Measurements from ENCODE around the gene PDCD6IP. TPM values are rescaled to one million over a fixed set of nuclear protein-coding genes. Genes with fewer than 3 reads are reported as not detected.
"Not testable (repeated sequence)": the region's sequence is repeated elsewhere in the genome, so short reads cannot be mapped to it uniquely, and the experiment has no call there.

PDCD6IP gene
- total RNA-seq, 1 donor from 2014 or later = 128 TPM

GRCh38 chr3:33833408-33834095 is 35.1 kb downstream of the PDCD6IP start:
- intact Hi-C loops (cut with DNase I) = no loop called here
- no peak for ATAC-seq
- DNase-seq (ENCODE audit: missing footprints) = no peak

- intact Hi-C loops (cut with DNase I) = no loop called here
- DNase-seq (ENCODE audit: missing footprints) = no peak
- no peak for ATAC-seq
These were observed 35.6 kb downstream of the PDCD6IP start for GRCh38 chr3:33834096-33834453.

- intact Hi-C loops (cut with DNase I); ATAC-seq; DNase-seq (ENCODE audit: missing footprints): not testable (repeated sequence)
These were observed 38.8 kb downstream of the PDCD6IP start for GRCh38 chr3:33837182-33837581.

GRCh38 chr3:33839283-33839682 is 40.9 kb downstream of the PDCD6IP start:
- ATAC-seq = no peak
- intact Hi-C loops (cut with DNase I) = no loop called here

GRCh38 chr3:33840179-33840578 is 41.7 kb downstream of the PDCD6IP start:
- DNase-seq (ENCODE audit: missing footprints) (no peak), ATAC-seq (no peak)
- intact Hi-C loops (cut with DNase I) = no loop called here

More at GRCh38 chr3:33839283-33839682, 40.9 kb downstream of the PDCD6IP start:
- DNase-seq (ENCODE audit: missing footprints) = no peak

GRCh38 chr3:33848624-33849347 is 50.4 kb downstream of the PDCD6IP start:
- intact Hi-C loops (cut with DNase I) = no loop called here
- no peak for ATAC-seq
- DNase-seq (ENCODE audit: missing footprints) = no peak

GRCh38 chr3:33850599-33850998 is 52.2 kb downstream of the PDCD6IP start:
- intact Hi-C loops (cut with DNase I); ATAC-seq; DNase-seq (ENCODE audit: missing footprints): not testable (repeated sequence)

GRCh38 chr3:33855407-33855806 is 57.0 kb downstream of the PDCD6IP start:
- ATAC-seq; intact Hi-C loops (cut with DNase I); DNase-seq (ENCODE audit: missing footprints): not testable (repeated sequence)

GRCh38 chr3:33855884-33856546 is 57.6 kb downstream of the PDCD6IP start:
- DNase-seq (ENCODE audit: missing footprints) (no peak), ATAC-seq (no peak)
- intact Hi-C loops (cut with DNase I) = no loop called here

GRCh38 chr3:33857701-33858100 is 59.3 kb downstream of the PDCD6IP start:
- DNase-seq (ENCODE audit: missing footprints); intact Hi-C loops (cut with DNase I): not testable (repeated sequence)
- ATAC-seq = peak; percentile 46

GRCh38 chr3:33858131-33858530 is 59.7 kb downstream of the PDCD6IP start:
- DNase-seq (ENCODE audit: missing footprints) (no peak), ATAC-seq (no peak)
- intact Hi-C loops (cut with DNase I) = no loop called here

GRCh38 chr3:33860373-33861050 is 62.1 kb downstream of the PDCD6IP start:
- no peak for DNase-seq (ENCODE audit: missing footprints)
- intact Hi-C loops (cut with DNase I) = no loop called here
- ATAC-seq = no peak

GRCh38 chr3:33865133-33865532 is 66.7 kb downstream of the PDCD6IP start:
- DNase-seq (ENCODE audit: missing footprints) = no peak
- intact Hi-C loops (cut with DNase I) = no loop called here

GRCh38 chr3:33868309-33868708 is 69.9 kb downstream of the PDCD6IP start:
- intact Hi-C loops (cut with DNase I) = no loop called here
- DNase-seq (ENCODE audit: missing footprints) = no peak
- ATAC-seq = no peak

More at GRCh38 chr3:33865133-33865532, 66.7 kb downstream of the PDCD6IP start:
- no peak for ATAC-seq

- DNase-seq (ENCODE audit: missing footprints) = no peak
- peak; percentile 83 for ATAC-seq
- intact Hi-C loops (cut with DNase I) = no loop called here
These were observed 71.5 kb downstream of the PDCD6IP start for GRCh38 chr3:33869977-33870376.

GRCh38 chr3:33874815-33875214 is 76.4 kb downstream of the PDCD6IP start:
- ATAC-seq = no peak
- no peak for DNase-seq (ENCODE audit: missing footprints)
- intact Hi-C loops (cut with DNase I) = no loop called here

- ATAC-seq = no peak
- no peak for DNase-seq (ENCODE audit: missing footprints)
- intact Hi-C loops (cut with DNase I) = no loop called here
These were observed 77.2 kb downstream of the PDCD6IP start for GRCh38 chr3:33875680-33876079.

GRCh38 chr3:33877187-33877586 is 78.8 kb downstream of the PDCD6IP start:
- intact Hi-C loops (cut with DNase I) = no loop called here
- ATAC-seq = no peak

GRCh38 chr3:33879540-33879939 is 81.1 kb downstream of the PDCD6IP start:
- intact Hi-C loops (cut with DNase I) = no loop called here
- ATAC-seq = no peak

More at GRCh38 chr3:33877187-33877586, 78.8 kb downstream of the PDCD6IP start:
- no peak for DNase-seq (ENCODE audit: missing footprints)

More at GRCh38 chr3:33879540-33879939, 81.1 kb downstream of the PDCD6IP start:
- DNase-seq (ENCODE audit: missing footprints) = no peak

All from Right ventricle myocardium inferior (tissue), 1 donor.